T-helper 9 cell (primary cell): ENCODE data around the gene GPC5.
"Not testable (repeated sequence)": the region's sequence is repeated elsewhere in the genome, so short reads cannot be mapped to it uniquely, and the experiment has no call there.

ENCODE experiments used
- DNase-seq: peaks from one replicate; pipeline ENCODE4 v3.0.0-alpha.2; 2020

The GPC5 gene

GRCh38 chr13:92682832-92683517 lies 1284.6 kb downstream of the GPC5 start:
- DNase-seq = no peak

- no peak for DNase-seq
Observed at GRCh38 chr13:92694047-92694446, 1295.6 kb downstream of the GPC5 start.

GRCh38 chr13:92695827-92696226 lies 1297.4 kb downstream of the GPC5 start:
- DNase-seq = not testable (repeated sequence)

GRCh38 chr13:92716749-92717148 lies 1318.3 kb downstream of the GPC5 start:
- no peak for DNase-seq

GRCh38 chr13:92717857-92718256 lies 1319.4 kb downstream of the GPC5 start:
- no peak for DNase-seq

- no peak for DNase-seq
Observed at GRCh38 chr13:92719868-92720267, 1321.4 kb downstream of the GPC5 start.

GRCh38 chr13:92721620-92722019 lies 1323.2 kb downstream of the GPC5 start:
- no peak for DNase-seq

- DNase-seq = no peak
Observed at GRCh38 chr13:92727118-92727517, 1328.7 kb downstream of the GPC5 start.

GRCh38 chr13:92734068-92734467 lies 1335.6 kb downstream of the GPC5 start:
- DNase-seq = no peak

GRCh38 chr13:92734545-92734944 lies 1336.1 kb downstream of the GPC5 start:
- DNase-seq = no peak

- no peak for DNase-seq
Observed at GRCh38 chr13:92735909-92736308, 1337.5 kb downstream of the GPC5 start.

GRCh38 chr13:92739306-92739818 lies 1340.9 kb downstream of the GPC5 start:
- no peak for DNase-seq

- no peak for DNase-seq
Observed at GRCh38 chr13:92743992-92744391, 1345.6 kb downstream of the GPC5 start.

GRCh38 chr13:92745258-92745657 lies 1346.8 kb downstream of the GPC5 start:
- no peak for DNase-seq

- not testable (repeated sequence) for DNase-seq
Observed at GRCh38 chr13:92752705-92753104, 1354.3 kb downstream of the GPC5 start.

- DNase-seq = no peak
Observed at GRCh38 chr13:92761710-92762109, 1363.3 kb downstream of the GPC5 start.

GRCh38 chr13:92767468-92767867 lies 1369.0 kb downstream of the GPC5 start:
- no peak for DNase-seq

- no peak for DNase-seq
Observed at GRCh38 chr13:92768602-92769001, 1370.2 kb downstream of the GPC5 start.

GRCh38 chr13:92769046-92769445 lies 1370.6 kb downstream of the GPC5 start:
- DNase-seq = no peak

- no peak for DNase-seq
Observed at GRCh38 chr13:92775658-92776057, 1377.2 kb downstream of the GPC5 start.

GRCh38 chr13:92781965-92782690 lies 1383.7 kb downstream of the GPC5 start:
- no peak for DNase-seq

GRCh38 chr13:92802776-92803175 lies 1404.4 kb downstream of the GPC5 start:
- no peak for DNase-seq

- no peak for DNase-seq
Observed at GRCh38 chr13:92804346-92804745, 1405.9 kb downstream of the GPC5 start.

GRCh38 chr13:92804926-92805325 lies 1406.5 kb downstream of the GPC5 start:
- no peak for DNase-seq
